ENCODE data around the gene CRYBG1.
"Not testable (repeated sequence)": the region's sequence is repeated elsewhere in the genome, so short reads cannot be mapped to it uniquely, and the experiment has no call there.

DNA sequence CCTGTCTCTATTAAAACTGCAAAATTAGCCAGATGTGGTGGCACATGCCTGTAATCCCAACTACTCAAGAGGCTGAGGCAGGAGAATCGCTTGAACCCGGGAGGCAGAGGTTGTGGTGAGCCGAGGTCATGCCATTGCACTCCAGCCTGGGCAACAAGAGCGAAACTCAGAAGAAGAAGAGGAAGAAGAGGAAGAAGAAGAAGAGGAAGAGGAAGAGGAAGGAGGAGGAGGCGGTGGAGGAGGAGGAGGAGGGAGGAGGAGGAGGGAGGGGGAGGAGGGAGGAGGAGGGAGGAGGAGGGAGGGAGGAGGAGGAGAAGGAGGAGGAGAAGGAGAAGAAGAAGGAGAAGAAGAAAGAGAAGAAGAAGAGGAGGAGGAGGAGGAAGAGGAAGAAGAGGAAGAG lies 228.4 kb downstream of the CRYBG1 start:
- TF ChIP-seq, protein P1, sequence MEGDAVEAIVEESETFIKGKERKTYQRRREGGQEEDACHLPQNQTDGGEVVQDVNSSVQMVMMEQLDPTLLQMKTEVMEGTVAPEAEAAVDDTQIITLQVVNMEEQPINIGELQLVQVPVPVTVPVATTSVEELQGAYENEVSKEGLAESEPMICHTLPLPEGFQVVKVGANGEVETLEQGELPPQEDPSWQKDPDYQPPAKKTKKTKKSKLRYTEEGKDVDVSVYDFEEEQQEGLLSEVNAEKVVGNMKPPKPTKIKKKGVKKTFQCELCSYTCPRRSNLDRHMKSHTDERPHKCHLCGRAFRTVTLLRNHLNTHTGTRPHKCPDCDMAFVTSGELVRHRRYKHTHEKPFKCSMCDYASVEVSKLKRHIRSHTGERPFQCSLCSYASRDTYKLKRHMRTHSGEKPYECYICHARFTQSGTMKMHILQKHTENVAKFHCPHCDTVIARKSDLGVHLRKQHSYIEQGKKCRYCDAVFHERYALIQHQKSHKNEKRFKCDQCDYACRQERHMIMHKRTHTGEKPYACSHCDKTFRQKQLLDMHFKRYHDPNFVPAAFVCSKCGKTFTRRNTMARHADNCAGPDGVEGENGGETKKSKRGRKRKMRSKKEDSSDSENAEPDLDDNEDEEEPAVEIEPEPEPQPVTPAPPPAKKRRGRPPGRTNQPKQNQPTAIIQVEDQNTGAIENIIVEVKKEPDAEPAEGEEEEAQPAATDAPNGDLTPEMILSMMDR (IDR thresholded peaks at IDR 0.05; ENCODE audit: low read depth, low read length): not testable (repeated sequence)
- TF ChIP-seq POLR2A (IDR thresholded peaks at IDR 0.05; ENCODE audit: extremely low read depth, insufficient read length); MYC (IDR thresholded peaks at IDR 0.05; ENCODE audit: low read depth, low read length): not testable (repeated sequence)
